GM21515 (cell line): ENCODE measurements around the gene ZNF668.

Experiments
- ATAC-seq: cut with Tn5 transposase; IDR thresholded peaks from one replicate; pipeline ENCODE4 v1.9.1; 2021; ENCODE audit not compliant: unreplicated experiment

Gene ZNF668

GRCh38 chr16:31081428-31082351, 7.7 kb upstream of the ZNF668 start:
- no peak for ATAC-seq

GRCh38 chr16:31080756-31081419, 6.8 kb upstream of the ZNF668 start:
- no peak for ATAC-seq

- ATAC-seq, result no peak
Measured at GRCh38 chr16:31080035-31080629, 6.1 kb upstream of the ZNF668 start.

GRCh38 chr16:31079342-31079944, 5.4 kb upstream of the ZNF668 start:
- ATAC-seq, result no peak

- no peak for ATAC-seq
Measured at GRCh38 chr16:31078597-31079341, 4.7 kb upstream of the ZNF668 start.

GRCh38 chr16:31077592-31078396, 3.8 kb upstream of the ZNF668 start:
- no peak for ATAC-seq

- ATAC-seq, result no peak
Measured at GRCh38 chr16:31077024-31077423, 3.0 kb upstream of the ZNF668 start.

GRCh38 chr16:31076319-31076718, 2.3 kb upstream of the ZNF668 start:
- ATAC-seq, result no peak

- no peak for ATAC-seq
Measured at GRCh38 chr16:31074814-31075183, 759 bp upstream of the ZNF668 start.

GRCh38 chr16:31073142-31073969, 684 bp downstream of the ZNF668 start:
- peak; percentile 48 for ATAC-seq

GRCh38 chr16:31072540-31073141, 1.4 kb downstream of the ZNF668 start:
- ATAC-seq, result peak; percentile 3

- no peak for ATAC-seq
Measured at GRCh38 chr16:31071861-31072260, 2.2 kb downstream of the ZNF668 start.

GRCh38 chr16:31067342-31067741, 6.7 kb downstream of the ZNF668 start:
- no peak for ATAC-seq

- no peak for ATAC-seq
Measured at GRCh38 chr16:31064882-31065461, 9.1 kb downstream of the ZNF668 start.

GRCh38 chr16:31063843-31064611, 10.0 kb downstream of the ZNF668 start:
- ATAC-seq, result no peak

GRCh38 chr16:31063495-31063842, 10.6 kb downstream of the ZNF668 start:
- no peak for ATAC-seq

GRCh38 chr16:31061813-31062440, 12.1 kb downstream of the ZNF668 start:
- ATAC-seq, result no peak
